NK-92 (cell line): ENCODE results near the gene PEPD.

ENCODE experiments used
- DNase-seq: peaks from one replicate; lab custom pipeline; 2025; ENCODE audit not compliant: unreplicated experiment; lab: John Stamatoyannopoulos, UW

PEPD gene

GRCh38 chr19:33366897-33367296, 154.7 kb downstream of the PEPD start:
- no peak for DNase-seq

- DNase-seq = no peak
Observed at GRCh38 chr19:33366127-33366526, 155.5 kb downstream of the PEPD start.

- DNase-seq = no peak
Observed at GRCh38 chr19:33365691-33366090, 155.9 kb downstream of the PEPD start.

- no peak for DNase-seq
Observed at GRCh38 chr19:33363476-33363875, 158.1 kb downstream of the PEPD start.

DNA sequence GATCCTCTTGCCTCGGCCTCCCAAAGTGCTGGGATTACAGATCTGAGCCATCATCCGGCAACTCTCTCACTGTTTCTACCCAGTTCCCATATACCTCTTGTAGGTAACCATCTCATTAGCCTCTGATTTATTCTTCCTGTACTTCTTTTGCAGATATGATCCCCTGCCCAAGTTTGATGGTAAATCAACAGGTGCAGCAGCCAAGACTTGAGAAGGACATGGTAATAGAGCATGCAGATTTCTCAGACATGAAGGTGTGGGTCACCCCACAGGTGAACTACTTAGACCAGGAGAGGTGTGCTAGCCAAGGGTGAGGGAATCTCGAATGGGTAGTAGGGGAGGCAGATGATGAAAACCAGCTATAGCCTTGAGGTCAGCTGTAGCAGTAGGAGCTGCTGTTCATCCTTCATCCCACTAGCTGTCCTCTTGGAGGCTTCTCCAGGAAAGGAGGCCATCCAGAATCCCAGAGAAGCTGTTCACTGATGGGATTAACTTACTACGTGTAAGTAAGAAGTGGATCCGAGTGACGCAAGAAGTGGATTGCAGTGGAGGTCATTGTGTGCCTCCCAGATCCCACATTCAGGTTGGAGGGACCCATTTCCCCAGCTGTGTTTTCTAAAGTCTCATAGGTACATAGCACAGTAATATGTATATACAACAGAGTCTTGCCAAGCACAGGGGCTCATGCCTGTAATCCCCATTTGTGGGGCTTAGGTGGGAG, 158.9 kb downstream of the PEPD start:
- DNase-seq = no peak

GRCh38 chr19:33359581-33359980, 162.0 kb downstream of the PEPD start:
- no peak for DNase-seq

DNA sequence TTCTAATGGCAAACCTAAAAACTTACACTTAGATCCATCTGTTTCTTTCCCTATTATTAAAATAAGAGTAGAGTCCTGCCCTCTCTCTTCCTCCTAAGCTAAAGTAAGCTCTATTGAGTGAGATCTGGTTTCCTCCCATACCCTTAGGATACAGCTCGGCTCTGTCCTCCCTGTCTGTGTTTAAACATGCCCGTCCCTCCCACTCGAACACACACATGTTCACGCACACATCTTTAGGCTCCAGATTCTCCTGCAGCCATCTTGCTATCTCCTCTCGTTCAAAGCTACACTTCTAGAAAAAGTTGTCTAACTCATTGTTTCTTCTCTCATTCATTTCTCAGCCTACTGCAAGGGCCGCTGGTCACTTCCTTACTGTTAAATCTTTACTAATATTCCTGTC, 163.2 kb downstream of the PEPD start:
- DNase-seq = no peak

DNA sequence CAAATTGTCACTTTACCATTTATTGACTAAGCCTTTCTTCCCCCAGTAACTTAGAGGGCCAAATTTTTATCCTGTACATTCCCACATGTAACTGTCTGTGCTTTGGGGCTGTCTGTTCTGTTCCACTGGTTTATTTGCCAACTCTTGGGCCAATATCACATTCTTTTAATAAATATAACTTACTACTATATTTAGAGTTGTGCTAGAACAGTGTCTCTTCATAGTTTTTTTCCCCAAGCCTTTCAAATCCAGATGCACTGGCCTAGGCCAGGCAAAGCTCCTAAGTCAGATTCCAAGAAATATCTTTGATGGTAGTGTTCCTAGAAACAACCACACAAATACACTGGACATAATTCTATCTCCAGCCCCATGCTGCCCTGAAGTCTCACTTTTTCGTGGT, 164.0 kb downstream of the PEPD start:
- DNase-seq = no peak

DNA sequence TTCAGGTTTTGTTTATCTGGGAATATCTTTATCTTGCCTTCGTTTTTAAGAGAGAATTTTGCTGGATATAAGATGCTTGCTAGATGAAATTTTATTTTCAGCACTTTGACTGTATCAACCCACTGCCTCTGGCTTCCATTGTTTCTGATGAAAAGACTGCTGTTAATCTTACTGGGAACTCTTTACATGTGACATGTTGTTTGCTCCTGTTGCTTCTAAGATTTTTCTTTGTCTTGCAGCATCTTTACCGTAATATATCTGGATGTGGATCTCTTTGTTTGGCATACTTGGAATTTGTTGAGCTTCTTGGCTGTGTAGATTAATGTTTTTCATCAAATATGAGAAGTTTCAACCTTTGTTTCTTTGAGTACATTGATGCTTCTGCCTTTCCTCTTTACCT, 166.1 kb downstream of the PEPD start:
- no peak for DNase-seq

- DNase-seq = no peak
Observed at GRCh38 chr19:33350538-33351309, 170.9 kb downstream of the PEPD start.

DNA sequence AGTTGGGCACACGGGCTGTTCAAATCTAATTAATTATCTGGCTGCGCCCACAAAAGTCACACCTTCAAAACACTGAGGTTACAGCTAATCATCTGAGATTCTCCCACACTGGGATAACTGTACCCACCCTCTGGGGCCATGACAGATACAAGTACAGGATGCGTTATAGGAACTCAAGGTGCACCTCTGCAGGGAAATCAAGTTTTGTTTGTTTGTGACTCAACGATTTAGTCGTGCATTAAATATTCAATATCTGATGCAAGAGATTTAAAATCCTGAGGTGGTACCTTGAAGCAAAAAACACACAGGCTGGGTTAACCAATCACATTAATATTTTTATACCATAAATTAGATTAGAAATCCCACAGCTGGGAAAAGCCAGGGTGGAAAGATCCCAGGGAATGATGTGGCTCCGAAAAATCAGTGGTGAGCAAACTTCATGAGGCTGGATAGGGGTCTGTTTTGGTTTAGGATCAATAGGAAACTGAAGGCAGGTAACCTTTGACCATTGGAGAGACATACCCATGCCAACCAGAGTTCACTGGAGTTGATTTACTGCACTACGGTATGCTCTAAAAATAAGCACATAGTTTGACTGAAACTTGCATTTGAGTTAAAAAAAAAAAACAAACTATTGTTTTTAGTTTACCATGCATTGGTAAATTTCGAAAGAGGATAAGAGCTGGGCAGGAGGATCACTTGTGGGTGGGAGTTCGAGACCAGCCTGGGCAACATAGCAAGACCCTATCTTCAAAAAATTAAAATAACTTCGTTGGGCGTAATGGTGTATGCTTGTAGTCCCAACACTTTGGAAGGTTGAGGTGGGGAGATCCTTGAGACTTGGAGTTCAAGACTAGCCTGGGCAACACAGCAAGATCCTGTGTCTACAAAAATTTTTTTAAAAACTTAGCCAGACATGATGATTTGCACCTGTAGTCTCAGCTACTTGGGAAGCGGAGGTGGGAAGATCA, 172.0 kb downstream of the PEPD start:
- no peak for DNase-seq

- DNase-seq = no peak
Observed at GRCh38 chr19:33348301-33349010, 173.1 kb downstream of the PEPD start.

DNA sequence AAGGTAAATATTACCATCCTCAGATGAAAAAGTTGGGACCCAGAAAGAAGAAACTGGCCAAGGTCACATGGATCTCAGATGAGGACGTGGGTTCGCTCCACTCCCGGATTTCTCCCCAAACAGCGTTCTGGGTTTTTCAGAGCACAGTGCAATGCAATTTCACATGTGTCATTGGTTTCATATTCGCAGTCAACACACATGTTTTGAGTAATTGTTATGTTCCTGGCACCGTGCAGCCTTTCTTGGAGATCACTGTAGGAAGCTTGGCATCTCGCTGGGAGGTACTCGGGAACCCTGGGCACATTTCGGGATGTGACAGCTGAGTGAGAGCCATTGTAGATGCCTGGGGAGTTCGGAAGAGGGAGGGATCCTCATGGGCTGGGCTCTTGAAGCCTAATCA, 174.3 kb downstream of the PEPD start:
- DNase-seq = no peak

GRCh38 chr19:33346665-33347064, 174.9 kb downstream of the PEPD start:
- no peak for DNase-seq

GRCh38 chr19:33345163-33345562, 176.4 kb downstream of the PEPD start:
- no peak for DNase-seq

- no peak for DNase-seq
Observed at GRCh38 chr19:33344573-33344925, 177.0 kb downstream of the PEPD start.

- no peak for DNase-seq
Observed at GRCh38 chr19:33343859-33344572, 177.6 kb downstream of the PEPD start.

DNA sequence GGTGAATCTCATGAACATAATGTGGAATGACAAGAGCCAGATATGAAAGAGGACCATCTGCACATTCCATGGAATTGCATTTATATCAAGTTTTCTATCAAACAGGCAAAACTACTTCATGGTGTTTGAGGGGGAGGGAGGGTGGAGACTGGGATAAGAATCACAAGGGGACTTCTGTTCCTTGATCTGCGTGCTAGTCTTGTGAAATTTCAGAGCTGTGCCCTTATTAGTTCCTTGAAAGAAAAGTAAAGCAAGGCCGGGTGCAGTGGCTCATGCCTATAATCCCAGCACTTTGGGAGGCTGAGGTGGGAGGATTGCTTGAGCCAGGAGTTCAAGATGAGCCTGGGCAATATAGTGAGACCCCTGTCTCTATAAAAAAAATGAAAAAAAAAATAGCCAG, 178.3 kb downstream of the PEPD start:
- DNase-seq = no peak

GRCh38 chr19:33340991-33341390, 180.6 kb downstream of the PEPD start:
- DNase-seq = no peak
